ENCODE measurements around the gene VIT. TPM values are rescaled to one million over a fixed set of nuclear protein-coding genes. Genes with fewer than 3 reads are reported as not detected.
A peak's percentile ranks its signal among the peaks of the same experiment; 100 is the strongest.

Gene VIT
- total RNA-seq, 1 donor from 2014 or later = not detected

- Mint-ChIP-seq H3K4me1 (peaks cover 2% of the 10 kb centered on the region), H3K9me3 (no peaks in the 10 kb centered on the region), H3K27ac (no peak overlapping the region), H3K27me3 (peaks cover 18% of the 10 kb centered on the region), H3K36me3 (ENCODE audit: low read depth) (no peaks in the 10 kb centered on the region), H3K4me3 (no peak overlapping the region)
- DNase-seq = no peak
- intact Hi-C loops (cut with micrococcal nuclease) = loop anchor here (5.0 kb wide), 1 partner anchor 422 kb away; no protein-coding TSS in a partner anchor
These were observed 77.4 kb downstream of the VIT start for GRCh38 chr2:36773947-36774346.

GRCh38 chr2:36775261-36775660 lies 78.8 kb downstream of the VIT start:
- intact Hi-C loops (cut with micrococcal nuclease) = no loop called here
- H3K27ac Mint-ChIP-seq = no peak overlapping the region
- peaks cover 12% of the 10 kb centered on the region for H3K27me3 Mint-ChIP-seq
- H3K4me3 Mint-ChIP-seq = no peak overlapping the region
- H3K9me3 Mint-ChIP-seq = no peaks in the 10 kb centered on the region
- H3K36me3 Mint-ChIP-seq (ENCODE audit: low read depth) = no peaks in the 10 kb centered on the region
- H3K4me1 Mint-ChIP-seq = peaks cover 2% of the 10 kb centered on the region
- no peak for DNase-seq

- Mint-ChIP-seq H3K27me3 (peaks cover 8% of the 10 kb centered on the region), H3K4me1 (no peaks in the 10 kb centered on the region), H3K9me3 (no peaks in the 10 kb centered on the region), H3K27ac (no peak overlapping the region), H3K4me3 (no peak overlapping the region), H3K36me3 (ENCODE audit: low read depth) (no peaks in the 10 kb centered on the region)
- DNase-seq = no peak
- intact Hi-C loops (cut with micrococcal nuclease) = no loop called here
These were observed 79.3 kb downstream of the VIT start for GRCh38 chr2:36775806-36776205.

- no peak for DNase-seq
- intact Hi-C loops (cut with micrococcal nuclease) = no loop called here
These were observed 80.8 kb downstream of the VIT start for GRCh38 chr2:36777272-36777671.

GRCh38 chr2:36777788-36778187 lies 81.3 kb downstream of the VIT start:
- H3K4me3 Mint-ChIP-seq = no peak overlapping the region
- no peaks in the 10 kb centered on the region for H3K36me3 Mint-ChIP-seq (ENCODE audit: low read depth)
- H3K27ac Mint-ChIP-seq = no peak overlapping the region
- H3K27me3 Mint-ChIP-seq = peaks cover 16% of the 10 kb centered on the region
- intact Hi-C loops (cut with micrococcal nuclease) = no loop called here
- H3K9me3 Mint-ChIP-seq = no peaks in the 10 kb centered on the region
- DNase-seq = no peak
- H3K4me1 Mint-ChIP-seq = no peaks in the 10 kb centered on the region

More at GRCh38 chr2:36777272-36777671, 80.8 kb downstream of the VIT start:
- Mint-ChIP-seq H3K27ac (no peak overlapping the region), H3K36me3 (ENCODE audit: low read depth) (no peaks in the 10 kb centered on the region), H3K4me3 (no peak overlapping the region), H3K9me3 (no peaks in the 10 kb centered on the region), H3K4me1 (no peaks in the 10 kb centered on the region), H3K27me3 (peaks cover 15% of the 10 kb centered on the region)

- no peak overlapping the region for H3K27ac Mint-ChIP-seq
- intact Hi-C loops (cut with micrococcal nuclease) = no loop called here
- no peak overlapping the region for H3K4me3 Mint-ChIP-seq
- H3K9me3 Mint-ChIP-seq = no peaks in the 10 kb centered on the region
- no peaks in the 10 kb centered on the region for H3K4me1 Mint-ChIP-seq
- DNase-seq = no peak
- H3K36me3 Mint-ChIP-seq (ENCODE audit: low read depth) = no peaks in the 10 kb centered on the region
- peaks cover 25% of the 10 kb centered on the region for H3K27me3 Mint-ChIP-seq
These were observed 83.0 kb downstream of the VIT start for GRCh38 chr2:36779462-36779861.

- H3K27me3 Mint-ChIP-seq = peaks cover 33% of the 10 kb centered on the region
- intact Hi-C loops (cut with micrococcal nuclease) = loop anchor here (1.0 to 5.0 kb wide), 4 partner anchors 137 to 302 kb away; no protein-coding TSS in a partner anchor
- H3K4me3 Mint-ChIP-seq = no peak overlapping the region
- H3K27ac Mint-ChIP-seq = no peak overlapping the region
- no peaks in the 10 kb centered on the region for H3K9me3 Mint-ChIP-seq
- peak; percentile 74 for DNase-seq
- no peaks in the 10 kb centered on the region for H3K36me3 Mint-ChIP-seq (ENCODE audit: low read depth)
- peaks cover 2% of the 10 kb centered on the region for H3K4me1 Mint-ChIP-seq
These were observed 83.8 kb downstream of the VIT start for GRCh38 chr2:36780231-36780839.

DNA sequence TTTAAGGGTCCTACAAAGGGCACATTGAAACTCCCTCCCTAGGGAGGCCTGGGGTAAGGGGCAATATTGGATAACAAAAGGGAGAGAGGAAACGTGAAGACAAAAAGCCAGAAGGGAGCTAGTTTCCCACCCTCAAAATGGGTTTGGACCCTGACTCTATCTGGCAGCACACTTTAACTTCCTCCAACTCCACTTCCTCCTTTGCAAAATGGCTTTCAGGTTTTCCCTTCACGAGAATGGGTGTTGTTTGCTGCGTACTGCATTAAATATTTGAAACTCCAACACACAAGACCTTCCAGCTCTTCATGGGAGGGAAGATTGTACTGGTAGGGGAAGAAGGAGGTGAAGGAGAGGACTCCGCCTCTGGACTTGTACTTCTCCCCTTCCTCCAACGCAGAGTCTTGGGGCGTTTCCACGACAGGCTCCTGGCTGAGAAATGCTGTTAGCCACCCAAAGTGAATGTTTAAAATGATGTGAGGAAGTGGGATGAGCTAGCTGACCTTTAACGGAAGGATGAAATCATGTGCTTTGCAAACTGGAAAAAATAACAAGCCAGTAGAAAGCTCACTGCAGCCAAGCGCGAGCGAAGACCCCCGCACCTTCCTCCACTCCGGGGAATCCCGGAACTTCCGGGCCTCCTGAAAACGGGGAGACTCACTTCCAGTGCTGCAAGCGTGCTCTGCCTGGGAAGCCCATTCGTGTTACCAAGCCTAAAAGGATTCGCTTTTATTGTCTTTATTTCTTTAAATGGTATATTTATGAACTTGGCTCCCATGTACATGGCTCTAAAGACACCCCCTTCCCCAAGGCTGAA lies 85.6 kb downstream of the VIT start:
- Mint-ChIP-seq H3K27me3 (peaks cover 34% of the 10 kb centered on the region), H3K4me3 (no peak overlapping the region), H3K27ac (no peak overlapping the region), H3K36me3 (ENCODE audit: low read depth) (no peaks in the 10 kb centered on the region), H3K4me1 (peaks cover 2% of the 10 kb centered on the region), H3K9me3 (no peaks in the 10 kb centered on the region)
- intact Hi-C loops (cut with micrococcal nuclease) = loop anchor here (2.0 to 5.0 kb wide), 3 partner anchors 135 to 301 kb away; no protein-coding TSS in a partner anchor
- no peak for DNase-seq

- intact Hi-C loops (cut with micrococcal nuclease) = loop anchor here (5.0 kb wide), 2 partner anchors 134 to 244 kb away; no protein-coding TSS in a partner anchor
- Mint-ChIP-seq H3K4me1 (peaks cover 2% of the 10 kb centered on the region), H3K36me3 (ENCODE audit: low read depth) (no peaks in the 10 kb centered on the region), H3K4me3 (no peak overlapping the region), H3K27ac (no peak overlapping the region), H3K27me3 (peaks cover 29% of the 10 kb centered on the region), H3K9me3 (no peaks in the 10 kb centered on the region)
- DNase-seq = no peak
These were observed 86.7 kb downstream of the VIT start for GRCh38 chr2:36783246-36783645.

- no peaks in the 10 kb centered on the region for H3K9me3 Mint-ChIP-seq
- no peak overlapping the region for H3K4me3 Mint-ChIP-seq
- intact Hi-C loops (cut with micrococcal nuclease) = no loop called here
- peaks cover 38% of the 10 kb centered on the region for H3K27me3 Mint-ChIP-seq
- no peaks in the 10 kb centered on the region for H3K36me3 Mint-ChIP-seq (ENCODE audit: low read depth)
- no peak overlapping the region for H3K27ac Mint-ChIP-seq
- peak; percentile 92 for DNase-seq
- peaks cover 2% of the 10 kb centered on the region for H3K4me1 Mint-ChIP-seq
These were observed 88.8 kb downstream of the VIT start for GRCh38 chr2:36785179-36785795.

DNA sequence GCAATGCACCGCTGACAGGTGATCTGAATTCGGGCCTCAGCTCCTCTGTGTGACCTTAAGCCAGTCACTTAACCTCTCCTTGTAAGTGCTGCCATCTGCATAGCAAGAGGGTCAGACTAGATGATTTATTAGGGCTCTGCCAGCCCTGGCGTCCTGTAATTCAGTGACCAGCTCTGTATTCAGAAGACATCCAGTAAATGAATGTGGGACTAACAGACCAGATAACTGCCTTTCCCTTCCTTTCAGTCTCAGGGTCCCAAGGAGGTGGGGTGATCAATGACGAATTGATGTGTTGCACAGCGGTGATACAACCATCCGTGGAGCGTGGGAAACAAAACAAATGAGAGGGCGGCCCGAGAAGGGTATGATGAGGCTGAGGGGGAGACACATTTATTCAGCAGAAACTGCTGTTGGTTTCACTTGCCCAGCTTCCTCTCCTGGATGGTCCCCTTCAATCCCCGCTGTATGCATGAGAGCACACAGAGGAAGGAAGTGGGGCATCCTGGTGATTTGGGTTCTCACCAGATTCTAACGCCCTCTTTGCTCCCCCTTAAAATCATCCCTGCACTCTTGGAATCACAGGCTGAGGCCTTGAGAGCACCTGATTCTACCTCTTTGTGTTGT lies 92.8 kb downstream of the VIT start:
- no peak overlapping the region for H3K27ac Mint-ChIP-seq
- peaks cover 2% of the 10 kb centered on the region for H3K4me1 Mint-ChIP-seq
- no peaks in the 10 kb centered on the region for H3K9me3 Mint-ChIP-seq
- H3K36me3 Mint-ChIP-seq (ENCODE audit: low read depth) = no peaks in the 10 kb centered on the region
- DNase-seq = no peak
- intact Hi-C loops (cut with micrococcal nuclease) = no loop called here
- peaks cover 29% of the 10 kb centered on the region for H3K27me3 Mint-ChIP-seq
- no peak overlapping the region for H3K4me3 Mint-ChIP-seq

GRCh38 chr2:36792951-36793350 lies 96.4 kb downstream of the VIT start:
- no peak for DNase-seq
- Mint-ChIP-seq H3K4me3 (no peak overlapping the region), H3K27me3 (peaks cover 33% of the 10 kb centered on the region), H3K4me1 (peaks cover 8% of the 10 kb centered on the region), H3K27ac (no peak overlapping the region), H3K9me3 (no peaks in the 10 kb centered on the region), H3K36me3 (ENCODE audit: low read depth) (no peaks in the 10 kb centered on the region)
- intact Hi-C loops (cut with micrococcal nuclease) = no loop called here

DNA sequence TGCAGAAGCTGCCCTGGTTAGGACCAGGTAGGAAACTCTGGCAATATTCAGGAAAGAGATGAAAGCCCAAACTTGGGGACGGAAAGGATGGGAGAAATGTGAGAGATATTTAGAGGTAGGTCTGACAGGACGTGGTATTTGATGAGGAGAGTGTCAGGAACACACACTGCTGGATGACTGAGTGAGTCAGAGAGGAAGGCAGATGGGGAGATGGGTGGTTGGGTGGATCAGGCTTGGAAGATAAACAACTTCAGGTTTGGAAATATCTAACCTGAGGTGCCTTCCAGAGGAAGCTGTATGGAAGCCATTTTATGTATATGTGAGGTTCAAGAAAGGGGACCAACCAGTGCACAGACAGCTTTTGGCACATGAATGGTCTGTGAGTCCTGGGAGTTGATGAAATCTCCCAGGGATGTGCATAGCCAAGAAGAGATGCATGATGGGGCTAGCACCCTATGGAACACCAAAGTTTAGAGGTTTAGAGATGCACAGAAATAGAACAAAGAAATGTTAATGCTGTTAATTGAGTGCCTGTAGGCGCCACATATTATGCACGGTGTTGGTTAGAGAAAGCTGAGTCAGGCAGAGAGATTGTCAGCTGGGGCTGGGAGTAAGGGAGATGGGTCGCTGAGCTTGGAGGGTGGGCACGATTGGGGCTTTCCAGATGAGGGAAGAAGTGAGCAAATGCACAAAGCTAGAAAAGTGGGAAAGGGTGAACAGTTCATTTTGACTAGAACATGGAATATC lies 101.0 kb downstream of the VIT start:
- Mint-ChIP-seq H3K4me1 (peaks cover 23% of the 10 kb centered on the region), H3K9me3 (no peaks in the 10 kb centered on the region), H3K4me3 (no peak overlapping the region), H3K27me3 (peaks cover 20% of the 10 kb centered on the region), H3K36me3 (ENCODE audit: low read depth) (no peaks in the 10 kb centered on the region), H3K27ac (no peak overlapping the region)
- no peak for DNase-seq
- intact Hi-C loops (cut with micrococcal nuclease) = no loop called here

All from activated CD4-positive, alpha-beta T cell treated with anti-CD3 and anti-CD28 coated beads, Interleukin-2, amount 10 ng/mL, durations not matched to agents 24 days and 14 days (primary cell).